VCaP (cell line): Measurements from ENCODE around the gene IRX3.

ENCODE experiments used
- H3K27ac ChIP-seq: fragments of 450-650 bp; 2 replicates; pipeline ENCODE4 v1.5.1; 2017
- TF ChIP-seq, protein P1 (sequence below): fragments of 450-650 bp; conservative IDR thresholded peaks from 2 replicates; pipeline ENCODE4 v1.5.1; 2017; ENCODE audit warnings: mild to moderate bottlenecking, moderate library complexity

The IRX3 gene

DNA sequence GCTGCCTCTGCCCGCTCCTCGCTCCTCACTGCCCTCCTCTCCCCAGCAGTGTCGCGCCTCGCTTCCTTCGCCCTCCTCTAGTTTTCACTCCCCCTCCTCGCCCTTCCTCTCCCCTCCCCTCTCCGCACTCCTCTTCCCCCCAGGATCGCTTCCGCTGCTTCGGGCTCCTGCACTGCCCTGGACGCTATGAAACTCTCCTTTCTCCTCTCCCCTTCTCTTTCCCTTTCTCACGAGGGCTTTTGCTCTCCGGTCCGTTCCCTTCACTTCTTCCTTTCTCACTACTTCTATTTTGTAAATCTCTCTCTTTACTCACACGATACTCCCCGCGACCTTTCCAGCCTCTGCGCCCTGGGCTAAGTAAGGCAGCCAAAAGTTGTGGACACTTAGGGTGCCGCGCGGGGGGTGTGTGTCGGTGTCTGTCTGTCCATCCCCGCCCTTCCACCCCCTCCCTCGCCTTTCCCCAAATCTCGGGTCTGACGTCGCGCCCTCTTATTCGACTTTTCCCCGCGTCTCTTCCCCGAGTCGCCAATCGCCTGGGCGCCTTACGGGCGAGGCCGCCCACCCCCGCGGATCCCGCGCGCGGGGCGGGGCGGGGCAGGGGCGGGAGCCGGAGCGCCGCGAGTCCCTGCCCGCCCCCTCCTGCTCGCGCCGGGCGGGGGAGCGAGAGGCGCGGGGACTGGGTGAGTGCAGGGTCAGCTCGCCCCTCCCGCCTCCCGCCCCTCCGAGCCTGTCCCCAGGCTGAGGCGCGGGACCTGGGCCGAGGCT lies at the start of gene IRX3:
Gene IRX3, minus strand, starts transcription at position 422 of the 765 bp plus-strand sequence. CDS start 737 bp downstream, outside the sequence.
- TF ChIP-seq, protein P1, sequence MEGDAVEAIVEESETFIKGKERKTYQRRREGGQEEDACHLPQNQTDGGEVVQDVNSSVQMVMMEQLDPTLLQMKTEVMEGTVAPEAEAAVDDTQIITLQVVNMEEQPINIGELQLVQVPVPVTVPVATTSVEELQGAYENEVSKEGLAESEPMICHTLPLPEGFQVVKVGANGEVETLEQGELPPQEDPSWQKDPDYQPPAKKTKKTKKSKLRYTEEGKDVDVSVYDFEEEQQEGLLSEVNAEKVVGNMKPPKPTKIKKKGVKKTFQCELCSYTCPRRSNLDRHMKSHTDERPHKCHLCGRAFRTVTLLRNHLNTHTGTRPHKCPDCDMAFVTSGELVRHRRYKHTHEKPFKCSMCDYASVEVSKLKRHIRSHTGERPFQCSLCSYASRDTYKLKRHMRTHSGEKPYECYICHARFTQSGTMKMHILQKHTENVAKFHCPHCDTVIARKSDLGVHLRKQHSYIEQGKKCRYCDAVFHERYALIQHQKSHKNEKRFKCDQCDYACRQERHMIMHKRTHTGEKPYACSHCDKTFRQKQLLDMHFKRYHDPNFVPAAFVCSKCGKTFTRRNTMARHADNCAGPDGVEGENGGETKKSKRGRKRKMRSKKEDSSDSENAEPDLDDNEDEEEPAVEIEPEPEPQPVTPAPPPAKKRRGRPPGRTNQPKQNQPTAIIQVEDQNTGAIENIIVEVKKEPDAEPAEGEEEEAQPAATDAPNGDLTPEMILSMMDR = no peak
- peak within 1 kb of the TSS; percentile 98 for H3K27ac ChIP-seq

DNA sequence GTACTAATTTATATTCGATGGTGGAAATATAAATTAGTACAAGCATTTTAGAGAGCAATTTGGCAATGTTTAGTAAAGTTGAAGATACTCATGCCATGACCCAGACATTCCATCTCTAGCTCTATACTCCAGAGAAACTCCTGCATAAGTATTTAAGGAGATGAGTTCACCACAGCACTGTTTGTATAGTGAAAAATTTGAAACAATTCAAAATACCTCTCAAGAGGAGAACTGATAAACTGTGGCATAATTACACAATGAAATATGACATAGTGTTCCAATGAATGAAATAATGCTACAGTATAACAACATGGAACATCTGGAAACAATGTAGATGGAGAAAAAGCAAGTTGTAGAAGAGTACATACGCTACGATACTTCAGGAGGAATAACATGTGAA lies 48.6 kb upstream of the IRX3 start:
- TF ChIP-seq, protein P1 = no peak
- no peak overlapping the region for H3K27ac ChIP-seq

DNA sequence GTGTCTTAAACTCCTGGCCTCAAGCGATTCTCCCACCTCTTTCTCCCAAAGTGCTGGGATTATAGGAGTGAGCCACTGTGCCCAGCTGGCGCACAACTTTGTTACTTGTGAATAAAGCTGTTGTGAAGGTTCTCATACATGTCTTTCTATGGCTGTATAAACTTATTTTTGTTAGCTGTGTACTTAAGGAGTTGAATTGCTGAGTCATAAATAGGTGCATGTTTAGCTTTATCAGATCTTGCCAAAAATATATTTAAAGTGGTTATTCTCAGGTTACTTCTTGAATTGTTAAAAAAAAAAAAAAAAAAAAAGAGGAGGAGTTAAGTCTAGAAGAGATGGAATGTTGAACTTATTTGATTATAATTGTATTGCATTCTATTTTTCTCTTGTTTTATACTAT lies 47.6 kb upstream of the IRX3 start:
- H3K27ac ChIP-seq = no peak overlapping the region
- TF ChIP-seq, protein P1 = no peak

DNA sequence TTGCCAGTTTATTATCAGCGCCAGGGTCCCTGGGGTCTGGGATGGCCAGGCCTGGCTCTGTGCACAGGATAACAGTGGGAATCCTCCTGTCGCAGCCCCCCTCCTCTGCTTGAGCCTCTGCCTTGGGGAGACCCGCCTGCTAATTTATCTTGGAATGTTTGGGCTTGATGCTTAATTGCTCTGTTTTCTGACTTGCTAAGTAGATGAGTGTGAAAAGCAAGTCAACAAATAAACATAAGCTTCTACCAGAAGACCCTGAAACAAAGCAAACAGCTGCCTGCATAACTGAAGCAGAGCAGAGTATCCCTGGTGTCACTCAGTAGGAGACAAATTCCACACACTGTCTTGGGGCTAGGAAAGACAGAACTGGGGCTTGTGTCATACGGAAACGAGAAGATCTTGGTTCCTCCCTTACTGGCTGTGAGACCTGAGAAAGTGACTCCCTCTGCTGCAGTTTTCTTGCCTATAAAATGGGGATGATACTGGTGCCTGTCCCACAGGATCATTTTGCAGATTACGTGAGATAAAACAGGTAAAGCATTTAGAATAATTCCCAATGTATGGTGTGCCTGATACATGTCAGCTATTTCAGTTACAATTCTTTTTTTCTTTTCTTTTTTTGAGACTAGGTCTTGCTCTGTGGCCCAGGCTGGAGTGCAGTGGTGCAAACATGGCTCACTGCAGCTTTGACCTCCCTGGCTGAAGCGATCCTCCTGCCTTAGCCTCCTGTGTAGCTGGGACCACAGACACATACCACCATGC lies 44.8 kb upstream of the IRX3 start:
- H3K27ac ChIP-seq = no peak overlapping the region
- TF ChIP-seq, protein P1 = no peak

DNA sequence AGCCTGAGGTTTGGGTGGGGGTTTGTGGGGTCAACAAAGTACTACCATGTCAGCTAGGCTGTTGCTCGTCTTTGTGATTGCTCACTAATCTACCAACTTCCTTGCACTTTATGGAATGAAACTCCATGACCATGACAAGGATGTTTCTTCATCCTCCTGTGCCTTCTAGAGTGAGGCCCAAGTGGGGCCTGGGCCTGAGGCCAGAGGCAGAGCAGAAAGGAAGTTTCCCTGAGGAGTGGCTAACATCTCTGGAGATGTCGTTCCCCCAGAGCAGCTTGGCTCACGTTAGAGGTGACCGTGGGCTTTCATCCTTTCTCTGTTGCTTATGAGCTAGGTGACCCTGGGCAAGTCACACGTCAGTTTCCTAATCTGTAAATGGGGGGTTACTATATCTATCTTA lies 41.0 kb upstream of the IRX3 start:
- H3K27ac ChIP-seq = no peak overlapping the region
- TF ChIP-seq, protein P1 = no peak

DNA sequence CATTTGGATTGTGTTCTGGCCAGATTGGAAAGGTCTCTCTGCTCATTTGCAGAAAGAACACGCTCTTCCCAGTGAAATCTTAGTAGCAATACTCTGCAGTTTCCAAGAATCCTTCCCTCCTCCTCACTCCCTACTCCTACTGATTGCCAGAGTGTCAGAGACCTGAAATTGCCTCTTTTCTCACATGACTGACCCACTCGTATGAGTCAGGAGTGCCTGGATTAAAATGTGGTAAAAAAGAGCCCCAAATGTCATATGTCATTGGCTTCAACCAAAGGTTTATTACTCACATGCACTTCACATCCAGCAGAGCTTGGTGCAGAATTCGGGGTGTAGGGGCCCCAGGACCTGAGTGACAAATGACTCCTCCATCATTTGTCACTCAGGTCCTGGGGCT lies 39.7 kb upstream of the IRX3 start:
- H3K27ac ChIP-seq = no peak overlapping the region
- TF ChIP-seq, protein P1 = no peak

DNA sequence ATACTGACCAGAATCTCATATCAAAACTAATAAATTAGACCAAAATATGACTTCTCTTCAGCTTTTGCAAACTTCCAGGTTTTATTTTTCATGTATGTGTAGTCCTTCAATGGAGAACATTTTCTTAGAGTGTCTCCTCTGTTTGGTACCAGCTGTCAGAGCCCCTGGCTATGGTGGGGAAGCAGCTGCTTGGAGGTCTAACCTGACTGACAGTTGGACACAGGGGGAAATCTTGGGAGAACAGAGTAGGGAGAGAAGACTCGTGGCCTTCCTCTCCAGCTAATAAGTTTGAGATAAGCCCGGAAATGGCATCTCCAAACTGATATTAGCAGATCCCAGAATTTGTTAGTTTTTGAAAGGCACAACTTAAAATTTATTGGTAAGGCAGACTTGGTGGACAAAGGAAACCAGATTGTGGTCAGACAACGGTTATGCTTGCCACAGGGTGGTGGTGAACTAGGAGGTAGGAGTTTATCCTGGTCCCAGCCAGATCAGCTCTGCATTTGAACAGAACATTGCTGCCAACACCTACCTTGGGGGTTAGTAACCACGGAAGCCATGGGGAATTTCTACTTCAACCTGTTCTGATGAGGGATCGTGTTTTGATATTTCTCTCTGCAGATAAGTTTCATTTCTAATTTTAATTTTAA lies 39.2 kb upstream of the IRX3 start:
- TF ChIP-seq, protein P1 = no peak
- H3K27ac ChIP-seq = no peak overlapping the region
